WTC11 (cell line): ENCODE measurements around the gene PRKAG2. TPM values are rescaled to one million over a fixed set of nuclear protein-coding genes. Genes with fewer than 3 reads are reported as not detected.

Source experiments
- ATAC-seq: fragments of 200-7000 bp; cut with Tn5 transposase; 2 replicates; pipeline ENCODE4 v1.10.0; 2021; ENCODE audit warnings: mild to moderate bottlenecking, moderate library complexity
- CTCF ChIA-PET: fragments of 300-600 bp; sonication (Branson Sonifier 250); formaldehyde crosslinking; loops from one replicate; lab custom pipeline; 2021; ENCODE audit warnings: antibody characterized with exemption; lab: Charles Lee
- POLR2A ChIA-PET: fragments of 350-600 bp; sonication (Branson Sonifier 250); formaldehyde crosslinking; loops from one replicate; lab custom pipeline; 2021; ENCODE audit warnings: antibody characterized with exemption; lab: Charles Lee
- DNase-seq: peaks from one replicate; pipeline ENCODE4 v3.0.0; 2021; ENCODE audit warnings: low spot score
- H3K27ac Mint-ChIP-seq: 2 replicates; pipeline ENCODE4 v1.8.0; 2021; ENCODE audit warnings: mixed read lengths
- H3K27me3 Mint-ChIP-seq: 2 replicates; pipeline ENCODE4 v1.8.0; 2021; ENCODE audit warnings: low read depth, mild to moderate bottlenecking, moderate library complexity, mixed read lengths
- H3K36me3 Mint-ChIP-seq: 2 replicates; pipeline ENCODE4 v1.8.0; 2021; ENCODE audit warnings: mixed read lengths
- H3K4me1 Mint-ChIP-seq: 2 replicates; pipeline ENCODE4 v1.8.0; 2022; ENCODE audit warnings: mixed read lengths
- H3K4me3 Mint-ChIP-seq: 2 replicates; pipeline ENCODE4 v1.8.0; 2021; ENCODE audit warnings: mild to moderate bottlenecking, moderate library complexity, mixed read lengths
- H3K9me3 Mint-ChIP-seq: 2 replicates; pipeline ENCODE4 v1.8.0; 2021; ENCODE audit warnings: mixed read lengths
- ATF2 ChIP-seq: sonication (generic); formaldehyde crosslinking; IDR thresholded peaks from 2 replicates; pipeline ENCODE4 v1.8.1; 2022; ENCODE audit warnings: low read depth, missing genetic modification reagents, borderline replicate concordance
- CTCF ChIP-seq: fragments of 200-600 bp; IDR thresholded peaks from 2 replicates; pipeline ENCODE4 v1.8.0; 2022; ENCODE audit warnings: antibody characterized with exemption
- ELF4 ChIP-seq: sonication (generic); formaldehyde crosslinking; IDR thresholded peaks from 2 replicates; pipeline ENCODE4 v1.8.1; 2022; ENCODE audit warnings: low read depth, mild to moderate bottlenecking, moderate library complexity, missing genetic modification reagents
- ESRRA ChIP-seq: sonication (generic); formaldehyde crosslinking; IDR thresholded peaks from 2 replicates; pipeline ENCODE4 v1.8.1; 2022; ENCODE audit warnings: mild to moderate bottlenecking, missing genetic modification reagents, borderline replicate concordance
- ETV6 ChIP-seq: sonication (generic); formaldehyde crosslinking; IDR thresholded peaks from 2 replicates; pipeline ENCODE4 v1.8.1; 2022; ENCODE audit warnings: mild to moderate bottlenecking, missing genetic modification reagents
- FOXK1 ChIP-seq: sonication (generic); formaldehyde crosslinking; IDR thresholded peaks from 2 replicates; pipeline ENCODE4 v1.8.0; 2022; ENCODE audit warnings: mild to moderate bottlenecking, moderate library complexity, missing genetic modification reagents
- GABPB1 ChIP-seq: sonication (generic); formaldehyde crosslinking; IDR thresholded peaks from 2 replicates; pipeline ENCODE4 v1.8.1; 2023; ENCODE audit warnings: mild to moderate bottlenecking, missing genetic modification reagents
- HMGA2 ChIP-seq: fragments of 250-450 bp; sonication (Bioruptor Pico); IDR thresholded peaks from 2 replicates; pipeline ENCODE4 v1.4.0; 2021; ENCODE audit warnings: mild to moderate bottlenecking, moderate library complexity
- JUN ChIP-seq: sonication (generic); formaldehyde crosslinking; IDR thresholded peaks from 2 replicates; pipeline ENCODE4 v1.8.0; 2023; ENCODE audit warnings: mild to moderate bottlenecking, missing genetic modification reagents
- NFE2L1 ChIP-seq: sonication (generic); formaldehyde crosslinking; IDR thresholded peaks from 2 replicates; pipeline ENCODE4 v1.8.1; 2023; ENCODE audit warnings: missing genetic modification reagents
- NFYB ChIP-seq: sonication (generic); formaldehyde crosslinking; conservative IDR thresholded peaks from 2 replicates; pipeline ENCODE4 v1.8.0; 2022; ENCODE audit warnings: low read depth, missing genetic modification reagents
- PRRX2 ChIP-seq: fragments of 250-450 bp; sonication (Bioruptor Pico); IDR thresholded peaks from 2 replicates; pipeline ENCODE4 v1.8.0; 2021; ENCODE audit warnings: mild to moderate bottlenecking
- SMAD3 ChIP-seq: sonication (generic); formaldehyde crosslinking; IDR thresholded peaks from 2 replicates; pipeline ENCODE4 v1.8.0; 2022; ENCODE audit warnings: missing genetic modification reagents, mild to moderate bottlenecking, borderline replicate concordance
- STAT6 ChIP-seq: sonication (generic); formaldehyde crosslinking; conservative IDR thresholded peaks from 2 replicates; pipeline ENCODE4 v1.8.1; 2023; ENCODE audit warnings: mild to moderate bottlenecking, low read depth, missing genetic modification reagents, moderate library complexity
- ZNF121 ChIP-seq: sonication (generic); formaldehyde crosslinking; IDR thresholded peaks from 2 replicates; pipeline ENCODE4 v1.8.0; 2023; ENCODE audit warnings: missing genetic modification reagents
- ZNF232 ChIP-seq: sonication (generic); formaldehyde crosslinking; IDR thresholded peaks from 2 replicates; pipeline ENCODE4 v1.8.0; 2022; ENCODE audit warnings: mild to moderate bottlenecking, missing genetic modification reagents
- ZNF317 ChIP-seq: sonication (generic); formaldehyde crosslinking; IDR thresholded peaks from 2 replicates; pipeline ENCODE4 v1.8.1; 2023; ENCODE audit warnings: low read depth, mild to moderate bottlenecking, moderate library complexity, missing genetic modification reagents, borderline replicate concordance
- total RNA-seq: library from RNA; stranded (reverse); gene quantifications from 3 replicates; pipeline ENCODE4 v1.2.3, GENCODE V29; 2021
- TF ChIP-seq, protein P1 (sequence below): sonication (generic); formaldehyde crosslinking; IDR thresholded peaks from 2 replicates; pipeline ENCODE4 v1.8.0; 2022; ENCODE audit warnings: missing genetic modification reagents
- TF ChIP-seq, protein P2 (sequence below): sonication (generic); formaldehyde crosslinking; IDR thresholded peaks from 2 replicates; pipeline ENCODE4 v1.8.0; 2023; ENCODE audit warnings: mild to moderate bottlenecking, missing genetic modification reagents
- TF ChIP-seq, protein P3 (sequence below): sonication (generic); formaldehyde crosslinking; IDR thresholded peaks from 2 replicates; pipeline ENCODE4 v1.8.1; 2022; ENCODE audit warnings: missing genetic modification reagents, borderline replicate concordance
- TF ChIP-seq, protein P4 (sequence below): sonication (generic); formaldehyde crosslinking; IDR thresholded peaks from 2 replicates; pipeline ENCODE4 v1.8.0; 2023; ENCODE audit warnings: missing genetic modification reagents

PRKAG2 gene
- total RNA-seq, 1 experiment from 2014 or later = 20.3 TPM

DNA sequence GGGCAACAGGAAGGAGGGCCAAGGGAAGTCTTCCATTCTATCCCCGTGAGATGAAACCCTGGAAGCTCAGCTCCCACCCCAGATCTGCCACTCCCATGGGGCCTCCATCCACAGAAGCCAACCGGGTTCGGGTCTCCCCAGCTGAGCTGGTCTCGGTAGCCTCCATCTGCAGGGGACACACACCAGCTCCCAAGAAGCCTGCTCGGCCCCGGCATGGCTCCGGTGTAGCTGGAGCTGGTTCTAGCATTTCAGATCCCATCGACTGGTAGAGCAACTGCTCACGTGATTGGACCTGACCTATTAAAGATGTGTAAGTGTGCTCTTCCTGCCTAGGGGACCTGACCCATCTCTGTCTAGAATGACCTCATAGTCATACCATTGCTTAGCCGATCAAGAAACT, 138.0 kb downstream of the PRKAG2 start:
- ChIA-PET CTCF (no interaction called here), POLR2A (no interaction called here)
- Mint-ChIP-seq H3K4me1 (peaks cover 30% of the 10 kb centered on the region), H3K36me3 (peaks cover 15% of the 10 kb centered on the region), H3K9me3 (peaks cover 16% of the 10 kb centered on the region), H3K27me3 (no peaks in the 10 kb centered on the region; the same call in 1 of the 2 replicates), H3K27ac (no peak overlapping the region), H3K4me3 (no peak overlapping the region)
- ATAC-seq (no peak), DNase-seq (no peak)
- TF ChIP-seq ETV6 (CRISPR knock-in tag) = no peak
- no peak for TF ChIP-seq NFYB
- no peak for TF ChIP-seq ESRRA
- no peak for TF ChIP-seq ZNF317 (CRISPR knock-in tag)
- no peak for TF ChIP-seq ZNF121
- no peak for TF ChIP-seq SMAD3 (CRISPR knock-in tag)
- TF ChIP-seq, protein P1, sequence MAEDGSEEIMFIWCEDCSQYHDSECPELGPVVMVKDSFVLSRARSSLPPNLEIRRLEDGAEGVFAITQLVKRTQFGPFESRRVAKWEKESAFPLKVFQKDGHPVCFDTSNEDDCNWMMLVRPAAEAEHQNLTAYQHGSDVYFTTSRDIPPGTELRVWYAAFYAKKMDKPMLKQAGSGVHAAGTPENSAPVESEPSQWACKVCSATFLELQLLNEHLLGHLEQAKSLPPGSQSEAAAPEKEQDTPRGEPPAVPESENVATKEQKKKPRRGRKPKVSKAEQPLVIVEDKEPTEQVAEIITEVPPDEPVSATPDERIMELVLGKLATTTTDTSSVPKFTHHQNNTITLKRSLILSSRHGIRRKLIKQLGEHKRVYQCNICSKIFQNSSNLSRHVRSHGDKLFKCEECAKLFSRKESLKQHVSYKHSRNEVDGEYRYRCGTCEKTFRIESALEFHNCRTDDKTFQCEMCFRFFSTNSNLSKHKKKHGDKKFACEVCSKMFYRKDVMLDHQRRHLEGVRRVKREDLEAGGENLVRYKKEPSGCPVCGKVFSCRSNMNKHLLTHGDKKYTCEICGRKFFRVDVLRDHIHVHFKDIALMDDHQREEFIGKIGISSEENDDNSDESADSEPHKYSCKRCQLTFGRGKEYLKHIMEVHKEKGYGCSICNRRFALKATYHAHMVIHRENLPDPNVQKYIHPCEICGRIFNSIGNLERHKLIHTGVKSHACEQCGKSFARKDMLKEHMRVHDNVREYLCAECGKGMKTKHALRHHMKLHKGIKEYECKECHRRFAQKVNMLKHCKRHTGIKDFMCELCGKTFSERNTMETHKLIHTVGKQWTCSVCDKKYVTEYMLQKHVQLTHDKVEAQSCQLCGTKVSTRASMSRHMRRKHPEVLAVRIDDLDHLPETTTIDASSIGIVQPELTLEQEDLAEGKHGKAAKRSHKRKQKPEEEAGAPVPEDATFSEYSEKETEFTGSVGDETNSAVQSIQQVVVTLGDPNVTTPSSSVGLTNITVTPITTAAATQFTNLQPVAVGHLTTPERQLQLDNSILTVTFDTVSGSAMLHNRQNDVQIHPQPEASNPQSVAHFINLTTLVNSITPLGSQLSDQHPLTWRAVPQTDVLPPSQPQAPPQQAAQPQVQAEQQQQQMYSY (CRISPR knock-in tag) = no peak
- no peak for TF ChIP-seq ZNF232 (CRISPR knock-in tag)

DNA sequence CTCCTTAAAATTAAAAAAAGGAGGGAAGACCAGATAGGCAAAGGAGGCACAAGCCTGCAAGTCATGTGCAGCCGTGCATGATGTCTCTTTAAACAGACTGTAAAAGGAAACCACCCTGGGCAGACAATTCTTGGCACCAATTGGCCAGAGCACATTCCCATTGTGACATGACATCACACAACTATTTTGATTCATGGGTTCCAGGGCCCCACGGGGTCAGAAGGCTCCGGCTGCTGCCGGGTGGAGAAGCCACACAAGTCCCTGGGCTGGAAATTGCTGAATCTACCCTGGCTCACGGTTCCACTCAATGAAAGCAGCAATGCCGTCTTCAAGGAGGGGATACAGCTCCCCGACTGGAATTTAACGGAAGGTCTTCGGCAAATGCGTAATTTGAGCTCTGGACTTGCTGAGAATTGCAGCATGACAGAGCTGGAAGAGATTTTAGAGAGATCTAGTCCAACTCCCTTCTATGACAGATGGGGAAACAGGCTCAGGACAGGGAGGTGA, 140.5 kb downstream of the PRKAG2 start:
- POLR2A ChIA-PET = no interaction called here
- H3K27me3 Mint-ChIP-seq = no peaks in the 10 kb centered on the region; the same call in 1 of the 2 replicates
- DNase-seq (no peak), ATAC-seq (peak; percentile 74)
- H3K27ac Mint-ChIP-seq = no peak overlapping the region
- H3K4me1 Mint-ChIP-seq = peaks cover 24% of the 10 kb centered on the region
- CTCF ChIA-PET = interaction anchor here (0.6 to 2.8 kb wide), 27 partner anchors 9 to 756 kb away, joined by 3 to 23 read pairs (median 4); partner anchors contain the start of gene RHEB
- peaks cover 15% of the 10 kb centered on the region for H3K36me3 Mint-ChIP-seq
- peaks cover 16% of the 10 kb centered on the region for H3K9me3 Mint-ChIP-seq
- H3K4me3 Mint-ChIP-seq = peak overlapping the region; percentile 25
- TF ChIP-seq ZNF317 (CRISPR knock-in tag) (no peak), STAT6 (CRISPR knock-in tag) (no peak), ESRRA (no peak), JUN (CRISPR knock-in tag) (no peak), FOXK1 (CRISPR knock-in tag) (no peak), NFE2L1 (CRISPR knock-in tag) (no peak), HMGA2 (CRISPR knock-in tag) (no peak), PRRX2 (no peak), GABPB1 (CRISPR knock-in tag) (no peak), ATF2 (CRISPR knock-in tag) (no peak), CTCF (no peak), ELF4 (no peak)
- TF ChIP-seq, protein P2, sequence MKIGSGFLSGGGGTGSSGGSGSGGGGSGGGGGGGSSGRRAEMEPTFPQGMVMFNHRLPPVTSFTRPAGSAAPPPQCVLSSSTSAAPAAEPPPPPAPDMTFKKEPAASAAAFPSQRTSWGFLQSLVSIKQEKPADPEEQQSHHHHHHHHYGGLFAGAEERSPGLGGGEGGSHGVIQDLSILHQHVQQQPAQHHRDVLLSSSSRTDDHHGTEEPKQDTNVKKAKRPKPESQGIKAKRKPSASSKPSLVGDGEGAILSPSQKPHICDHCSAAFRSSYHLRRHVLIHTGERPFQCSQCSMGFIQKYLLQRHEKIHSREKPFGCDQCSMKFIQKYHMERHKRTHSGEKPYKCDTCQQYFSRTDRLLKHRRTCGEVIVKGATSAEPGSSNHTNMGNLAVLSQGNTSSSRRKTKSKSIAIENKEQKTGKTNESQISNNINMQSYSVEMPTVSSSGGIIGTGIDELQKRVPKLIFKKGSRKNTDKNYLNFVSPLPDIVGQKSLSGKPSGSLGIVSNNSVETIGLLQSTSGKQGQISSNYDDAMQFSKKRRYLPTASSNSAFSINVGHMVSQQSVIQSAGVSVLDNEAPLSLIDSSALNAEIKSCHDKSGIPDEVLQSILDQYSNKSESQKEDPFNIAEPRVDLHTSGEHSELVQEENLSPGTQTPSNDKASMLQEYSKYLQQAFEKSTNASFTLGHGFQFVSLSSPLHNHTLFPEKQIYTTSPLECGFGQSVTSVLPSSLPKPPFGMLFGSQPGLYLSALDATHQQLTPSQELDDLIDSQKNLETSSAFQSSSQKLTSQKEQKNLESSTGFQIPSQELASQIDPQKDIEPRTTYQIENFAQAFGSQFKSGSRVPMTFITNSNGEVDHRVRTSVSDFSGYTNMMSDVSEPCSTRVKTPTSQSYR (CRISPR knock-in tag) = no peak
- TF ChIP-seq, protein P3, sequence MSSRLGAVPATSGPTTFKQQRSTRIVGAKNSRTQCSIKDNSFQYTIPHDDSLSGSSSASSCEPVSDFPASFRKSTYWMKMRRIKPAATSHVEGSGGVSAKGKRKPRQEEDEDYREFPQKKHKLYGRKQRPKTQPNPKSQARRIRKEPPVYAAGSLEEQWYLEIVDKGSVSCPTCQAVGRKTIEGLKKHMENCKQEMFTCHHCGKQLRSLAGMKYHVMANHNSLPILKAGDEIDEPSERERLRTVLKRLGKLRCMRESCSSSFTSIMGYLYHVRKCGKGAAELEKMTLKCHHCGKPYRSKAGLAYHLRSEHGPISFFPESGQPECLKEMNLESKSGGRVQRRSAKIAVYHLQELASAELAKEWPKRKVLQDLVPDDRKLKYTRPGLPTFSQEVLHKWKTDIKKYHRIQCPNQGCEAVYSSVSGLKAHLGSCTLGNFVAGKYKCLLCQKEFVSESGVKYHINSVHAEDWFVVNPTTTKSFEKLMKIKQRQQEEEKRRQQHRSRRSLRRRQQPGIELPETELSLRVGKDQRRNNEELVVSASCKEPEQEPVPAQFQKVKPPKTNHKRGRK = no peak
- TF ChIP-seq, protein P4, sequence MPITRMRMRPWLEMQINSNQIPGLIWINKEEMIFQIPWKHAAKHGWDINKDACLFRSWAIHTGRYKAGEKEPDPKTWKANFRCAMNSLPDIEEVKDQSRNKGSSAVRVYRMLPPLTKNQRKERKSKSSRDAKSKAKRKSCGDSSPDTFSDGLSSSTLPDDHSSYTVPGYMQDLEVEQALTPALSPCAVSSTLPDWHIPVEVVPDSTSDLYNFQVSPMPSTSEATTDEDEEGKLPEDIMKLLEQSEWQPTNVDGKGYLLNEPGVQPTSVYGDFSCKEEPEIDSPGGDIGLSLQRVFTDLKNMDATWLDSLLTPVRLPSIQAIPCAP = no peak
